Hepatocyte (in vitro differentiated cells): Measurements from ENCODE around the gene CRACDL.

ENCODE experiments used
- EZH2 ChIP-seq: fragments of 200-600 bp; sonication (generic); IDR thresholded peaks from 2 replicates; pipeline ENCODE4 v1.6.1; 2016; ENCODE audit warnings: antibody characterized with exemption, mild to moderate bottlenecking, borderline replicate concordance
- EZH2phosphoT487 ChIP-seq: fragments of 200-600 bp; sonication (generic); IDR thresholded peaks from one replicate; pipeline ENCODE4 v1.6.1; 2018; ENCODE audit warnings: antibody characterized with exemption, mild to moderate bottlenecking, low read depth, moderate library complexity; ENCODE audit not compliant: unreplicated experiment, severe bottlenecking
- TF ChIP-seq, protein P1 (sequence below): fragments of 200-600 bp; sonication (generic); IDR thresholded peaks from 2 replicates; pipeline ENCODE4 v1.5.1; 2016; ENCODE audit warnings: antibody characterized with exemption, mild to moderate bottlenecking; ENCODE audit not compliant: poor library complexity

DNA sequence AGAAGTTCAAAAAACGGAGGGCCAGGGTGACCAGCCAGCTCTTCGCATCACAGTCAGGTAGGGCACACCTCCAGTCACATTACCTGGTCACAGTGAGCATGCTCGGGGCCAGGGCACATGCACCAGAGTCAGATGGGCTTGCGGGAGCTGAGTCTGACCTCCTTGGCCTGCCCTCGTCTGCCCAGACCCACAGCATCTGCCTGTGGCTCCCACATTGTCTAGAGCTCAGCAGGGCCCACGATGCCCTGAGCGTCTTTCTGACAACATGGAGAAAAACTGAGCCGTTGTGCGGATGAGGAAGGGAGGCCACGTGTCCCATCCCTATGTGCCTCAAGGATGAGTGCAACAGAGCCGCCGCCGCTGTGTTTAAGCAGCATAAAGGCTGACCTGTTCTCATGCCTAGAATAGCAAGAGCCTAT is 37.6 kb downstream of the CRACDL start:
- no peak for TF ChIP-seq EZH2
- TF ChIP-seq, protein P1, sequence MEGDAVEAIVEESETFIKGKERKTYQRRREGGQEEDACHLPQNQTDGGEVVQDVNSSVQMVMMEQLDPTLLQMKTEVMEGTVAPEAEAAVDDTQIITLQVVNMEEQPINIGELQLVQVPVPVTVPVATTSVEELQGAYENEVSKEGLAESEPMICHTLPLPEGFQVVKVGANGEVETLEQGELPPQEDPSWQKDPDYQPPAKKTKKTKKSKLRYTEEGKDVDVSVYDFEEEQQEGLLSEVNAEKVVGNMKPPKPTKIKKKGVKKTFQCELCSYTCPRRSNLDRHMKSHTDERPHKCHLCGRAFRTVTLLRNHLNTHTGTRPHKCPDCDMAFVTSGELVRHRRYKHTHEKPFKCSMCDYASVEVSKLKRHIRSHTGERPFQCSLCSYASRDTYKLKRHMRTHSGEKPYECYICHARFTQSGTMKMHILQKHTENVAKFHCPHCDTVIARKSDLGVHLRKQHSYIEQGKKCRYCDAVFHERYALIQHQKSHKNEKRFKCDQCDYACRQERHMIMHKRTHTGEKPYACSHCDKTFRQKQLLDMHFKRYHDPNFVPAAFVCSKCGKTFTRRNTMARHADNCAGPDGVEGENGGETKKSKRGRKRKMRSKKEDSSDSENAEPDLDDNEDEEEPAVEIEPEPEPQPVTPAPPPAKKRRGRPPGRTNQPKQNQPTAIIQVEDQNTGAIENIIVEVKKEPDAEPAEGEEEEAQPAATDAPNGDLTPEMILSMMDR: no peak
- no peak for TF ChIP-seq EZH2phosphoT487
